H1 (cell line): ENCODE data around the gene PLG.

ENCODE experiments used
- ATF2 ChIP-seq: IDR thresholded peaks from 2 replicates; pipeline ENCODE4 v1.6.1; 2012; ENCODE audit warnings: low read length, inconsistent platforms
- EP300 ChIP-seq, 2 experiments: IDR thresholded peaks; 1 replicate in 1 of 2; 2 replicates in 1 of 2; pipeline ENCODE4 v1.6.1; 2011 to 2012; ENCODE audit warnings: low read depth in 2 of 2, low read length in 2 of 2, mild to moderate bottlenecking in 2 of 2, borderline replicate concordance in 1 of 2, inconsistent platforms in 1 of 2, moderate library complexity in 1 of 2
- EZH2 ChIP-seq: fragments of 200-600 bp; sonication (generic); IDR thresholded peaks from 2 replicates; pipeline ENCODE4 v1.7.1; 2012; ENCODE audit warnings: low read depth, mild to moderate bottlenecking, moderate library complexity, low read length, inconsistent platforms; ENCODE audit not compliant: severe bottlenecking
- JUN ChIP-seq: IDR thresholded peaks from 2 replicates; pipeline ENCODE4 v1.6.1; 2011; ENCODE audit warnings: low read depth, mild to moderate bottlenecking, improper control_type of control experiment, low read length
- KDM1A ChIP-seq: fragments of 200-600, 300-600 bp; sonication (generic); IDR thresholded peaks from 2 replicates; pipeline ENCODE4 v1.7.1; 2016; ENCODE audit warnings: mild to moderate bottlenecking, low read length, borderline replicate concordance
- POLR2AphosphoS5 ChIP-seq: IDR thresholded peaks from 2 replicates; pipeline ENCODE4 v1.6.1; 2011; ENCODE audit warnings: low read depth, low read length
- TF ChIP-seq, protein P1 (sequence below), 3 experiments: IDR thresholded peaks; 1 replicate in 2 of 3; 2 replicates in 1 of 3; pipeline versions ENCODE4 v1.5.1 to v1.6.1; 2011; ENCODE audit warnings: low read length in 3 of 3, mild to moderate bottlenecking in 3 of 3, inconsistent platforms in 2 of 3, low read depth in 1 of 3, moderate library complexity in 1 of 3; ENCODE audit not compliant: insufficient read depth in 1 of 3; ENCODE audit errors: control extremely low read depth in 1 of 3
- TF ChIP-seq, protein P2 (sequence below): IDR thresholded peaks from 2 replicates; pipeline ENCODE4 v1.6.1; 2011; ENCODE audit warnings: low read length, improper control_type of control experiment
- TF ChIP-seq, protein P3 (sequence below): IDR thresholded peaks from 2 replicates; pipeline ENCODE4 v1.6.1; 2012; ENCODE audit warnings: inconsistent platforms

- TF ChIP-seq, protein P1, sequence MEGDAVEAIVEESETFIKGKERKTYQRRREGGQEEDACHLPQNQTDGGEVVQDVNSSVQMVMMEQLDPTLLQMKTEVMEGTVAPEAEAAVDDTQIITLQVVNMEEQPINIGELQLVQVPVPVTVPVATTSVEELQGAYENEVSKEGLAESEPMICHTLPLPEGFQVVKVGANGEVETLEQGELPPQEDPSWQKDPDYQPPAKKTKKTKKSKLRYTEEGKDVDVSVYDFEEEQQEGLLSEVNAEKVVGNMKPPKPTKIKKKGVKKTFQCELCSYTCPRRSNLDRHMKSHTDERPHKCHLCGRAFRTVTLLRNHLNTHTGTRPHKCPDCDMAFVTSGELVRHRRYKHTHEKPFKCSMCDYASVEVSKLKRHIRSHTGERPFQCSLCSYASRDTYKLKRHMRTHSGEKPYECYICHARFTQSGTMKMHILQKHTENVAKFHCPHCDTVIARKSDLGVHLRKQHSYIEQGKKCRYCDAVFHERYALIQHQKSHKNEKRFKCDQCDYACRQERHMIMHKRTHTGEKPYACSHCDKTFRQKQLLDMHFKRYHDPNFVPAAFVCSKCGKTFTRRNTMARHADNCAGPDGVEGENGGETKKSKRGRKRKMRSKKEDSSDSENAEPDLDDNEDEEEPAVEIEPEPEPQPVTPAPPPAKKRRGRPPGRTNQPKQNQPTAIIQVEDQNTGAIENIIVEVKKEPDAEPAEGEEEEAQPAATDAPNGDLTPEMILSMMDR (IDR thresholded peaks at IDR 0.05; ENCODE audit: control extremely low read depth in 1 of 3, insufficient read depth in 1 of 3, low read depth in 1 of 3, low read length in 3 of 3) = no peak
- TF ChIP-seq KDM1A = no peak
- TF ChIP-seq, protein P2, sequence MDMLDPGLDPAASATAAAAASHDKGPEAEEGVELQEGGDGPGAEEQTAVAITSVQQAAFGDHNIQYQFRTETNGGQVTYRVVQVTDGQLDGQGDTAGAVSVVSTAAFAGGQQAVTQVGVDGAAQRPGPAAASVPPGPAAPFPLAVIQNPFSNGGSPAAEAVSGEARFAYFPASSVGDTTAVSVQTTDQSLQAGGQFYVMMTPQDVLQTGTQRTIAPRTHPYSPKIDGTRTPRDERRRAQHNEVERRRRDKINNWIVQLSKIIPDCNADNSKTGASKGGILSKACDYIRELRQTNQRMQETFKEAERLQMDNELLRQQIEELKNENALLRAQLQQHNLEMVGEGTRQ = no peak
- TF ChIP-seq EZH2 = no peak
- TF ChIP-seq POLR2AphosphoS5 = no peak
- TF ChIP-seq, protein P3, sequence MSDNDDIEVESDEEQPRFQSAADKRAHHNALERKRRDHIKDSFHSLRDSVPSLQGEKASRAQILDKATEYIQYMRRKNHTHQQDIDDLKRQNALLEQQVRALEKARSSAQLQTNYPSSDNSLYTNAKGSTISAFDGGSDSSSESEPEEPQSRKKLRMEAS = no peak
- no peak for TF ChIP-seq JUN
- TF ChIP-seq ATF2 = no peak
- TF ChIP-seq EP300 (IDR thresholded peaks at IDR 0.05; ENCODE audit: borderline replicate concordance in 1 of 2, low read depth in 2 of 2, low read length in 2 of 2) = no peak
Measured at GRCh38 chr6:160788806-160789205, 86.8 kb downstream of the PLG start.
